ENCODE data around the gene LIG1.

GRCh38 chr19:48154003-48154402 lies 16.1 kb downstream of the LIG1 start:
- no peak for TF ChIP-seq CTCF (IDR thresholded peaks at IDR 0.05)
- no peak for TF ChIP-seq EP300 (IDR thresholded peaks at IDR 0.05)
